GM12873 (cell line): ENCODE results near the gene SHC4.

ENCODE experiments used
- CTCF ChIP-seq: IDR thresholded peaks from 2 replicates; pipeline ENCODE4 v1.5.1; 2012; ENCODE audit warnings: low read depth, mild to moderate bottlenecking, moderate library complexity, low read length, control low read depth; ENCODE audit not compliant: insufficient read depth; ENCODE audit errors: missing control alignments

SHC4 gene

GRCh38 chr15:48814286-48814685, 149.4 kb downstream of the SHC4 start:
- no peak for TF ChIP-seq CTCF

- TF ChIP-seq CTCF, result no peak
These were observed 152.3 kb downstream of the SHC4 start for GRCh38 chr15:48811325-48811958.

- no peak for TF ChIP-seq CTCF
These were observed 153.1 kb downstream of the SHC4 start, which contains the start of gene CEP152 for GRCh38 chr15:48810414-48811324. Gene CEP152 (minus strand): TSS chr15:48811069. CDS start chr15:48805649, 5,420 bp downstream.

GRCh38 chr15:48806151-48806550, 157.6 kb downstream of the SHC4 start:
- no peak for TF ChIP-seq CTCF

GRCh38 chr15:48805591-48805990, 158.1 kb downstream of the SHC4 start:
- no peak for TF ChIP-seq CTCF

GRCh38 chr15:48803877-48804276, 159.8 kb downstream of the SHC4 start:
- TF ChIP-seq CTCF, result no peak

GRCh38 chr15:48802867-48803266, 160.9 kb downstream of the SHC4 start:
- no peak for TF ChIP-seq CTCF
